ENCODE results near the gene MAFG. TPM values are rescaled to one million over a fixed set of nuclear protein-coding genes. Genes with fewer than 3 reads are reported as not detected.
"Not testable (repeated sequence)": the region's sequence is repeated elsewhere in the genome, so short reads cannot be mapped to it uniquely, and the experiment has no call there.

Gene MAFG
- total RNA-seq, 2 donors from 2014 or later, result 8.3 to 14.5 TPM

DNA sequence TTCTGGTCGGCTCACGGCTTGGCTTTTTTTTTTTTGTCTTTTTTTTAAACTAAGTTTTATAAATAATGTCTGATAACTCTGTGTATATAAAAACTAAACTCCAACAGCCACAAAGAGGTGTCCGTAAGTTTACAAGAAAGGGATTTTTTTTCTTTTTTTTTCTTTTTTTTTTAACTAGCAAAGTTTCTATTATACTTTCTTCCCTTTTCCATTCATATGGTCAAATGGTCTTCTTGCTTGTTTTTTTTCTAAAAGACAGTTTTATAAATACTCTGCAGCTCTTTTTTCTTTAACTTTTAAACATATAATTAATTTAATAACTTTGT lies 6.0 kb downstream of the MAFG start:
- WGBS, 2 donors, result 73 to 85% methylated on average over 3 of the region's 3 CpGs
- Histone ChIP-seq H3K27me3 (no peaks in the 10 kb centered on the region), H3K4me1 (peaks cover 51% of the 10 kb centered on the region), H3K9me3 (no peaks in the 10 kb centered on the region), H3K27ac (no peak overlapping the region), H3K4me3 (no peak overlapping the region), H3K36me3 (replicated peaks in 1 of 2; ENCODE audit: insufficient read depth in 1 of 2, low read depth in 2 of 2) (no peaks in the 10 kb centered on the region)
- intact Hi-C loops (cut with DNase I), result no loop called here
- DNase-seq (no peak), ATAC-seq (no peak)
- TF ChIP-seq POLR2A (IDR thresholded peaks at IDR 0.05), result no peak
- TF ChIP-seq, protein P1, sequence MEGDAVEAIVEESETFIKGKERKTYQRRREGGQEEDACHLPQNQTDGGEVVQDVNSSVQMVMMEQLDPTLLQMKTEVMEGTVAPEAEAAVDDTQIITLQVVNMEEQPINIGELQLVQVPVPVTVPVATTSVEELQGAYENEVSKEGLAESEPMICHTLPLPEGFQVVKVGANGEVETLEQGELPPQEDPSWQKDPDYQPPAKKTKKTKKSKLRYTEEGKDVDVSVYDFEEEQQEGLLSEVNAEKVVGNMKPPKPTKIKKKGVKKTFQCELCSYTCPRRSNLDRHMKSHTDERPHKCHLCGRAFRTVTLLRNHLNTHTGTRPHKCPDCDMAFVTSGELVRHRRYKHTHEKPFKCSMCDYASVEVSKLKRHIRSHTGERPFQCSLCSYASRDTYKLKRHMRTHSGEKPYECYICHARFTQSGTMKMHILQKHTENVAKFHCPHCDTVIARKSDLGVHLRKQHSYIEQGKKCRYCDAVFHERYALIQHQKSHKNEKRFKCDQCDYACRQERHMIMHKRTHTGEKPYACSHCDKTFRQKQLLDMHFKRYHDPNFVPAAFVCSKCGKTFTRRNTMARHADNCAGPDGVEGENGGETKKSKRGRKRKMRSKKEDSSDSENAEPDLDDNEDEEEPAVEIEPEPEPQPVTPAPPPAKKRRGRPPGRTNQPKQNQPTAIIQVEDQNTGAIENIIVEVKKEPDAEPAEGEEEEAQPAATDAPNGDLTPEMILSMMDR (IDR thresholded peaks at IDR 0.05), result no peak

DNA sequence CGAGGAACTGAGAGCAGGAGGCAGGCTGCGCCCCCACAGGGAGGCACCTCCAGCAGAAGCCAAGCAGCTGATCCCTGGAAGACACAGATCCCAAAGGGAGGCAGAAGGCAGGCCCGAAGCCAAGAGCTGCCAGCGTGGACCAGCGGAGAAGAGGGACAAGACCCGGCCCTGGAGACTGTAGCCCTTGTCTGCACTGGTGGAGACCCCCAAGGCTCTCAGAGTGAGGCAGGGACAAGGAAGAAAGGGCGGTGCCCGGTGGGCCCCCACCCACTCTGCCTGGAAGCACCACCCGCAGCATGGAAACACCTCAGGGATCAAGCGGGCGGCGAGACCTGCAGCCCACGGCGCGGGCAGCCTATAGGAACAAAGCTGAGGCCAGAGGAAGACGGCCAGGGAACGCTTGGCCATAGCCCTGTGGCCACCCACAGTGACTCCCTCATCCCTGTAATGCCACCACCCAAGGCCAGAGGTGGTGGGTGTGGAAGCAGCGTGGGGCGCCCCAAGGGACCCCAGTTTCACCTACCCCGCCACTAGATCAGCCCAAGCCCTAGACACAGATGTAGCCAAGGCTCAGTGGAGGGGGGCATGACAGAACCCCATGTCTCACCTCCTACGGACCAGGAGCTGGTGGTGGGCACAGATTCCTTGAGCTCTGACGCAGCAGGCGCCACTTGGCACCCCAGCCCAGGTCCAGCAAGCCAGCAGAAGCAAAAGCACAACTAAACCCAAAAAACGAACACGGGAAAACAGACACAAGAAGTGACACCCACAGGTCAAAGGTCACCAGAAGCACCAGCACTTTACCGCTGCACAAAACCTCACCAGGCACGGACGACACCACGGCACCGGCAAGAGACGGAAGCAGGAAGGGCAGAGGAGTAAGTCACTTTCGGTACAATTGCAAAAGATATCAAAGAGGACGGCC lies 6.7 kb downstream of the MAFG start:
- Histone ChIP-seq H3K36me3 (replicated peaks in 1 of 2; ENCODE audit: insufficient read depth in 1 of 2, low read depth in 2 of 2) (no peaks in the 10 kb centered on the region), H3K4me1 (peaks cover 52% of the 10 kb centered on the region), H3K9me3 (no peaks in the 10 kb centered on the region), H3K27ac (peak overlapping the region in 1 of 4 donors; percentile 13), H3K4me3 (no peak overlapping the region), H3K27me3 (no peaks in the 10 kb centered on the region)
- WGBS, 2 donors, result 82 to 86% methylated on average over 28 to 33 of the region's 33 CpGs
- ATAC-seq (no peak), DNase-seq (no peak)
- intact Hi-C loops (cut with DNase I), result no loop called here
- no peak for TF ChIP-seq POLR2A (IDR thresholded peaks at IDR 0.05)
- TF ChIP-seq, protein P1 (IDR thresholded peaks at IDR 0.05), result no peak

DNA sequence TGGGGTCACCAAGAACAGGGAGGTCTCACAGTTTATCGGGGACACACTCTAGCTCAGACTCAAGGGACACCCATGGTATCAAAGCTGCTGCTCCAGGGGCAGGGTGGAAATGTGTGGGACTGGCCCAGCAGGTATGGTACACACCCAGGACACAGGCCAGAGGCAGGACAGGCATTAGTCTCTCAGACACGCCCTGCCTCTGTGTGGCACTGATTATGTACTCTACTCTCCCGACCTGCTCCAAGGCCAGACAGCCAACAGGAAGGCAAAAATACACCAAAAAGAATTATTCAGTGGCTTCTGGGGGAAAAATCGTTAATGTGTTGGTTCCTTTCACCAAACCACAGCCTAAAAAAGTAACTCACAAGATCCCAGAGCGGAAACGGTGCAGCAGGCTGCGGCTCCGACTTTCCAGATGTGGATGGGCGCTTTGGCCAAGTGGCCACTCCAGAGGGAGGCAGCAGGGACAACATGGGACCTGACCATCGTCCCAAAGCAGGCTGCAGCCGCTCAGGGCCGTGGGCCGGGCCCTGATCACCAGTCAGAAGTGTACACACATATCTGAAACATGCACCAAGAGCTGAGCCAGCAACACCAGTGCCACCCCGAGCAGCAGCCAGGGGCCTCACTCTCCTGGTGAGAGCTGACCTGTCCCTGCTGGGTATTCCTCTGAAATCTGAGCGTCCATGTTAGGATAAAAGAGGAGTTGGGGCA lies 8.5 kb downstream of the MAFG start:
- ATAC-seq (no peak), DNase-seq (no peak)
- TF ChIP-seq POLR2A (IDR thresholded peaks at IDR 0.05), result no peak
- TF ChIP-seq, protein P1 (IDR thresholded peaks at IDR 0.05), result no peak
- WGBS, 2 donors, result 67 to 73% methylated on average over 11 to 15 of the region's 15 CpGs
- peaks cover 4 to 6% of the 10 kb centered on the region in 2 donors for H3K36me3 ChIP-seq (replicated peaks in 1 of 2; ENCODE audit: insufficient read depth in 1 of 2, low read depth in 2 of 2)
- peaks cover 36% of the 10 kb centered on the region for H3K4me1 ChIP-seq
- no peaks in the 10 kb centered on the region for H3K27me3 ChIP-seq
- no peaks in the 10 kb centered on the region for H3K9me3 ChIP-seq
- H3K27ac ChIP-seq, result peak overlapping the region in 3 of 4 donors; percentile 42 to 79 (median 72)
- intact Hi-C loops (cut with DNase I), result no loop called here
- H3K4me3 ChIP-seq, result no peak overlapping the region

DNA sequence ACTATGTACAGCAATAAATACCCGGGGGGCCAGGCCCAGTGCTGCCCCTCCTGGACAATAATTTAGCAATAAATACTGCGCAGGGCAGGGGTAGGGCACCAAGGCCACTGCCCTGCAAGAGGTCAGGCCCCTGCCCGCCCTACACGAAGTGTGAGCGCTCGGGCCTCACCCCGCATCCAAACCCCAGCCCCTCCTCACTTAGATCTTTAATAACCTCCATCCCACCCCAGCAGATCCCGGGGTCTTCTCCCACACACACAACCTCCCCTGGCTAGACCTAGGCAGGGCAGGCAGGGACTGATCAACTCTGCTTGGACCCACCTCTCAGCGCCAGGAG lies 9.2 kb downstream of the MAFG start:
- H3K4me3 ChIP-seq; H3K36me3 ChIP-seq (replicated peaks in 1 of 2; ENCODE audit: insufficient read depth in 1 of 2, low read depth in 2 of 2); DNase-seq; intact Hi-C loops (cut with DNase I); H3K27me3 ChIP-seq; H3K9me3 ChIP-seq: not testable (repeated sequence)
- 20 to 29% methylated on average over 9 of the region's 9 CpGs for WGBS, 2 donors
- peak; percentile 20 for ATAC-seq
- H3K27ac ChIP-seq, result peak overlapping the region; percentile 29 to 79 (median 57)
- peaks cover 29% of the 10 kb centered on the region for H3K4me1 ChIP-seq

DNA sequence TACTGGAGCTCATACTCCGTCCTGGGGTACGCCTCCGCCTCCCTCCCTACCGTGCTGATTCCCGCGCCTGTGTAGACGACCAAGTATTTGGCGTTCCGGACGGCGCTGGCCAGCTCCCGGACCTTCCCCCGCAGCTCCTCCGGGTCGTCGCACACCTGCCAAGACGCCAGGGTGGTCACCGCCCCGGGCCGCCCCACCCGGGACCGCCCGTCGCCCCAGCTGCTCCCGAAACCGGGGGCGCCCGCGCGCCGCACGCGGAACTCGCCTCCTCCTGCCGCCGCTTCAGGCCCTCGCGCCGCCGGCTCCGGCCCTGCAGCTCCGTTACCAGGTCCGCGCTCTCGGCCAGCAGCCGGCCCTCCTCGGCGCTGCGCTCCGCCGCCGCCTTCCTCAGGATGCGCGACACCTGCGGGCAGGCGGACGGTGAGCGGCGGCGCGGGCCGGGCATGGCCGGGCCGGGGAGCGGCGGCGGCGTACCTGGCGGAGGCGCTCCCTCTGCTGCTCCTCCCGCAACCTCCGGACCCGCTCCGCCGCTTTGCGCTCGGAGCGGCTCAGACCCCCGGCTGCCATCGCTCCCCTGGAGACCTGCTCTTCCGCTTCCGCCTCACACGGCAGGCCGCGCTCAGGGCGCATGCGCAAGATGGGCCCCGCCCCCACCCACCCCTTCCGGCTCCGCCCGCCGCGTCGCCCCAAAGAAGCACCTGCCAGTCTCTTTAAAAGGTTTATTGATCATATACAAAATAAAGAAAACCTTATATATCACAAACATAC lies 9.8 kb downstream of the MAFG start, which contains the start of gene SIRT7:
Gene SIRT7, minus strand, starts transcription at position 612 of the 768 bp plus-strand sequence. Its CDS starts 45 bp downstream, at position 567.
- peaks cover 6 to 10% of the 10 kb centered on the region in 2 donors for H3K36me3 ChIP-seq (replicated peaks in 1 of 2; ENCODE audit: insufficient read depth in 1 of 2, low read depth in 2 of 2)
- 0 to 2% methylated on average over 23 to 90 of the region's 94 CpGs for WGBS, 2 donors
- ATAC-seq, result peak; percentile 89
- peak within 1 kb of the TSS; percentile 39 to 79 (median 70) for H3K27ac ChIP-seq
- no peaks in the 10 kb centered on the region for H3K27me3 ChIP-seq
- peak within 1 kb of the TSS; percentile 55 to 69 for H3K4me3 ChIP-seq
- H3K9me3 ChIP-seq, result no peaks in the 10 kb centered on the region
- H3K4me1 ChIP-seq, result peaks cover 24% of the 10 kb centered on the region
- DNase-seq, result peak; percentile 74 to 80 (median 77)
- intact Hi-C loops (cut with DNase I), result no loop called here
- peak; percentile 43 to 56 (median 47) for TF ChIP-seq POLR2A (IDR thresholded peaks at IDR 0.05)
- TF ChIP-seq, protein P1 (IDR thresholded peaks at IDR 0.05), result no peak

Measured in body of pancreas (tissue), 4 donors.